HEK293 (cell line): ENCODE data around the gene NKAIN4.
A peak's percentile ranks its signal among the peaks of the same experiment; 100 is the strongest.

Experiments
- CTCF ChIA-PET: fragments of 350-600 bp; formaldehyde crosslinking; extraction: SDS; loops from one replicate; lab custom pipeline; 2021; ENCODE audit warnings: antibody characterized with exemption; lab: Yijun Ruan, JAX
- POLR2A ChIA-PET: fragments of 300-600 bp; formaldehyde crosslinking; extraction: SDS; loops from one replicate; lab custom pipeline; 2020; ENCODE audit warnings: antibody characterized with exemption, inconsistent platforms; lab: Yijun Ruan, JAX
- H3K27ac ChIP-seq: fragments of 200-500 bp; sonication (Bioruptor generic); 2 replicates; pipeline ENCODE4 v1.5.1; 2014; ENCODE audit warnings: low read depth, low read length, control low read depth, inconsistent platforms; ENCODE audit errors: extremely low read depth
- H3K36me3 ChIP-seq, 2 experiments: fragments of 200-500 bp in 1 of 2; sonication (Bioruptor generic) in 1 of 2; 1 replicate in 1 of 2; 2 replicates in 1 of 2; pipeline ENCODE4 v1.5.1; 2014 to 2017; ENCODE audit warnings: inconsistent platforms in 2 of 2, low read length in 2 of 2; ENCODE audit not compliant: control insufficient read depth in 2 of 2, insufficient read depth in 1 of 2
- H3K4me1 ChIP-seq: fragments of 200-500 bp; sonication (Bioruptor generic); 2 replicates; pipeline ENCODE4 v1.5.1; 2014; ENCODE audit warnings: mild to moderate bottlenecking, low read length, inconsistent platforms; ENCODE audit not compliant: control insufficient read depth, insufficient read depth
- H3K4me3 ChIP-seq: 2 replicates; pipeline ENCODE4 v1.5.1; 2011; ENCODE audit warnings: low read depth, mild to moderate bottlenecking, control low read depth, low read length, moderate library complexity
- H3K9me3 ChIP-seq: fragments of 200-500 bp; sonication (Bioruptor generic); 2 replicates; pipeline ENCODE4 v1.5.1; 2014; ENCODE audit warnings: low read depth, low read length, inconsistent platforms; ENCODE audit not compliant: control insufficient read depth, insufficient read depth
- BCL11A ChIP-seq: fragments of 450-650 bp; formaldehyde crosslinking; IDR thresholded peaks from 2 replicates; pipeline ENCODE4 v1.5.1; 2016; ENCODE audit warnings: low read depth, missing biosample characterization, missing genetic modification characterization
- CTCF ChIP-seq: fragments of 450-650 bp; formaldehyde crosslinking; IDR thresholded peaks from 2 replicates; pipeline ENCODE4 v1.5.1; 2016; ENCODE audit warnings: missing biosample characterization, missing genetic modification characterization
- GLI2 ChIP-seq: fragments of 450-650 bp; formaldehyde crosslinking; IDR thresholded peaks from 2 replicates; pipeline ENCODE4; 2017; ENCODE audit warnings: missing biosample characterization, missing genetic modification characterization, low read depth, borderline replicate concordance
- HOXD13 ChIP-seq: sonication (generic); formaldehyde crosslinking; IDR thresholded peaks from 2 replicates; pipeline ENCODE4 v1.8.0; 2022; ENCODE audit warnings: missing genetic modification reagents, borderline replicate concordance
- YY1 ChIP-seq: fragments of 450-650 bp; formaldehyde crosslinking; IDR thresholded peaks from 2 replicates; pipeline ENCODE4 v1.5.1; 2018; ENCODE audit warnings: missing biosample characterization, missing genetic modification characterization
- ZBTB10 ChIP-seq: fragments of 450-650 bp; formaldehyde crosslinking; IDR thresholded peaks from 2 replicates; pipeline ENCODE4 v1.5.1; 2016; ENCODE audit warnings: missing biosample characterization, missing genetic modification characterization
- ZBTB26 ChIP-seq: fragments of 450-650 bp; formaldehyde crosslinking; optimal IDR thresholded peaks from 2 replicates; pipeline ENCODE3; 2016; ENCODE audit warnings: missing biosample characterization, mild to moderate bottlenecking, missing genetic modification characterization
- ZBTB7A ChIP-seq: fragments of 450-650 bp; formaldehyde crosslinking; IDR thresholded peaks from 2 replicates; pipeline ENCODE4 v1.5.1; 2016; ENCODE audit warnings: low read depth, missing biosample characterization, missing genetic modification characterization
- ZNF18 ChIP-seq: fragments of 450-650 bp; formaldehyde crosslinking; IDR thresholded peaks from 2 replicates; pipeline ENCODE4 v1.5.1; 2016; ENCODE audit warnings: missing biosample characterization, missing genetic modification characterization
- ZNF2 ChIP-seq: fragments of 450-650 bp; formaldehyde crosslinking; IDR thresholded peaks from 2 replicates; pipeline ENCODE4 v1.5.1; 2016; ENCODE audit warnings: missing biosample characterization, missing genetic modification characterization
- ZNF324 ChIP-seq: fragments of 450-650 bp; formaldehyde crosslinking; IDR thresholded peaks from 2 replicates; pipeline ENCODE4 v1.5.1; 2016; ENCODE audit warnings: missing biosample characterization, missing genetic modification characterization
- ZNF529 ChIP-seq: fragments of 450-650 bp; formaldehyde crosslinking; IDR thresholded peaks from 2 replicates; pipeline ENCODE4 v1.5.1; 2017; ENCODE audit warnings: missing genetic modification characterization, missing biosample characterization; ENCODE audit not compliant: insufficient replicate concordance
- ZNF549 ChIP-seq: fragments of 450-650 bp; IDR thresholded peaks from 2 replicates; pipeline ENCODE4 v1.5.1; 2018; ENCODE audit warnings: missing biosample characterization, missing genetic modification characterization, mild to moderate bottlenecking, inconsistent platforms, moderate library complexity
- ZNF600 ChIP-seq: fragments of 450-650 bp; formaldehyde crosslinking; IDR thresholded peaks from 2 replicates; pipeline ENCODE4 v1.5.1; 2016; ENCODE audit warnings: missing biosample characterization, missing genetic modification characterization
- ZNF777 ChIP-seq: fragments of 450-650 bp; formaldehyde crosslinking; IDR thresholded peaks from 2 replicates; pipeline ENCODE4 v1.5.1; 2017; ENCODE audit warnings: missing biosample characterization, missing genetic modification characterization, borderline replicate concordance
- ZSCAN18 ChIP-seq: fragments of 450-650 bp; formaldehyde crosslinking; IDR thresholded peaks from 2 replicates; pipeline ENCODE4 v1.5.1; 2016; ENCODE audit warnings: missing biosample characterization, missing genetic modification characterization

The NKAIN4 gene

GRCh38 chr20:63295846-63296245 lies 41.6 kb upstream of the NKAIN4 start:
- no peaks in the 10 kb centered on the region for H3K4me1 ChIP-seq

GRCh38 chr20:63295422-63295821 lies 41.2 kb upstream of the NKAIN4 start:
- Histone ChIP-seq H3K4me3 (no peak overlapping the region), H3K27ac (no peak overlapping the region), H3K36me3 (no peaks in the 10 kb centered on the region), H3K4me1 (no peaks in the 10 kb centered on the region), H3K9me3 (no peaks in the 10 kb centered on the region)
- TF ChIP-seq CTCF (tag by site-specific recombination) = peak; percentile 43; the same call in 1 of the 2 replicates
- no peak for TF ChIP-seq ZNF2 (tag by site-specific recombination)
- 0 out of 2 replicates have a peak, but pooled peaks have one; percentile 12 for TF ChIP-seq ZNF600 (tag by site-specific recombination)
- no peak for TF ChIP-seq BCL11A (tag by site-specific recombination)
- ChIA-PET POLR2A (no interaction called here), CTCF (interaction anchor here (0.7 to 7.4 kb wide), 4 partner anchors 13 to 72 kb away, joined by 3 to 85 read pairs (median 5); no protein-coding TSS in a partner anchor)

More at GRCh38 chr20:63295846-63296245, 41.6 kb upstream of the NKAIN4 start:
- CTCF ChIA-PET = interaction anchor here (0.7 to 1.5 kb wide), 2 partner anchors 13 to 72 kb away, joined by 3 to 6 read pairs; no protein-coding TSS in a partner anchor
- TF ChIP-seq ZNF324 (tag by site-specific recombination) (no peak), ZNF18 (tag by site-specific recombination) (no peak), ZBTB26 (tag by site-specific recombination) (no peak), YY1 (tag by site-specific recombination) (no peak), ZNF777 (tag by site-specific recombination) (no peak), ZBTB7A (tag by site-specific recombination) (no peak), ZBTB10 (tag by site-specific recombination) (no peak), ZSCAN18 (tag by site-specific recombination) (no peak), ZNF529 (no peak), HOXD13 (no peak), ZNF549 (tag by site-specific recombination) (no peak), GLI2 (tag by site-specific recombination) (no peak)
- TF ChIP-seq, all 188 proteins: peak for 0
- Histone ChIP-seq H3K4me3 (no peak overlapping the region), H3K27ac (no peak overlapping the region), H3K36me3 (no peaks in the 10 kb centered on the region), H3K9me3 (no peaks in the 10 kb centered on the region)
- POLR2A ChIA-PET = no interaction called here
